H1 (cell line): Measurements from ENCODE around the gene ASPN. TPM values are rescaled to one million over a fixed set of nuclear protein-coding genes. Genes with fewer than 3 reads are reported as not detected.

Experiments used
- CTCF ChIA-PET: fragments of 300-600 bp; sonication (Branson Sonifier 250); formaldehyde crosslinking; loops from one replicate; lab custom pipeline; 2021; ENCODE audit not compliant: partially characterized antibody; lab: Charles Lee
- POLR2A ChIA-PET: fragments of 300-600 bp; sonication (Branson Sonifier 250); formaldehyde crosslinking; loops from one replicate; lab custom pipeline; 2021; ENCODE audit warnings: inconsistent platforms; ENCODE audit not compliant: partially characterized antibody; lab: Charles Lee
- DNase-seq, 2 experiments: peaks; one replicate each; pipeline versions ENCODE4 v3.0.0 to v3.0.0-alpha.2; 2010 to 2022; ENCODE audit warnings: low spot score in 2 of 2, low read depth in 1 of 2, mixed read lengths in 1 of 2
- FAIRE-seq: peaks from 2 replicates; lab custom pipeline; 2011; peaks lifted over from hg19 to GRCh38; lab: Jason Lieb, UNC
- H2AFZ ChIP-seq: 2 replicates; pipeline ENCODE4 v1.8.1; 2012; ENCODE audit warnings: low read length, inconsistent platforms
- H2AK5ac ChIP-seq: 2 replicates; pipeline ENCODE4 v1.6.1; 2013; ENCODE audit warnings: low read depth, low read length
- H2BK120ac ChIP-seq: replicated peaks from 2 replicates; pipeline ENCODE3; 2013; ENCODE audit warnings: low read depth, low read length, inconsistent platforms
- H2BK12ac ChIP-seq: 2 replicates; pipeline ENCODE4 v1.6.1; 2013; ENCODE audit warnings: low read depth, low read length
- H2BK15ac ChIP-seq: 2 replicates; pipeline ENCODE4 v1.6.1; 2013; ENCODE audit warnings: low read length
- H2BK20ac ChIP-seq: 2 replicates; pipeline ENCODE4 v1.6.1; 2013; ENCODE audit warnings: low read length
- H2BK5ac ChIP-seq: 2 replicates; pipeline ENCODE4 v1.6.1; 2013; ENCODE audit warnings: low read depth, low read length
- H3K14ac ChIP-seq: 2 replicates; pipeline ENCODE4 v1.6.1; 2013; ENCODE audit warnings: inconsistent platforms; ENCODE audit not compliant: insufficient read length
- H3K18ac ChIP-seq: 2 replicates; pipeline ENCODE4 v1.6.1; 2013; ENCODE audit warnings: low read length; ENCODE audit errors: extremely low read depth
- H3K23ac ChIP-seq: 2 replicates; pipeline ENCODE4 v1.6.1; 2013; ENCODE audit warnings: inconsistent platforms; ENCODE audit not compliant: insufficient read length
- H3K23me2 ChIP-seq: 2 replicates; pipeline ENCODE4 v1.6.1; 2013; ENCODE audit warnings: low read depth, low read length
- H3K27ac ChIP-seq: 2 replicates; pipeline ENCODE4 v1.6.1; 2011; ENCODE audit warnings: low read depth, low read length, inconsistent platforms
- H3K27me3 ChIP-seq, 4 experiments: replicated peaks in 1 of 4; 1 replicate in 1 of 4; 2 replicates in 3 of 4; pipeline versions ENCODE4 v1.6.1 to v1.8.1; 2011 to 2013; ENCODE audit warnings: low read length in 3 of 4, mild to moderate bottlenecking in 3 of 4, inconsistent platforms in 2 of 4, mixed read lengths in 2 of 4, moderate library complexity in 1 of 4; ENCODE audit not compliant: control insufficient read depth in 3 of 4, insufficient read depth in 3 of 4; ENCODE audit errors: extremely low read depth in 1 of 4
- H3K36me3 ChIP-seq, 4 experiments: 2 replicates each; pipeline versions ENCODE4 v1.6.1 to v1.8.1; 2011 to 2013; ENCODE audit warnings: mild to moderate bottlenecking in 4 of 4, low read length in 3 of 4, moderate library complexity in 2 of 4, control low read depth in 1 of 4, inconsistent platforms in 1 of 4; ENCODE audit not compliant: insufficient read depth in 4 of 4, control insufficient read depth in 2 of 4
- H3K4ac ChIP-seq: replicated peaks from 2 replicates; pipeline ENCODE3; 2013; ENCODE audit warnings: low read length, low read depth, mixed read lengths, inconsistent platforms; ENCODE audit not compliant: insufficient read length
- H3K4me1 ChIP-seq, 4 experiments: replicated peaks in 1 of 4; 1 replicate in 1 of 4; 2 replicates in 3 of 4; pipeline versions ENCODE4 v1.6.1 to v1.8.1; 2011 to 2013; ENCODE audit warnings: low read length in 3 of 4, inconsistent platforms in 2 of 4, mixed read lengths in 1 of 4; ENCODE audit not compliant: insufficient read depth in 4 of 4, control insufficient read depth in 3 of 4
- H3K4me2 ChIP-seq, 2 experiments: 2 replicates each; pipeline versions ENCODE4 v1.6.1 to v1.8.1; 2011 to 2013; ENCODE audit warnings: low read depth in 2 of 2, low read length in 2 of 2, control low read depth in 1 of 2, inconsistent platforms in 1 of 2, mild to moderate bottlenecking in 1 of 2; ENCODE audit not compliant: insufficient read depth in 1 of 2
- H3K4me3 ChIP-seq, 4 experiments: fragments of 200-600, 300-600 bp in 1 of 4; sonication (generic), shearing (Covaris generic), sonication (Bioruptor Twin) in 1 of 4; 2 replicates each; pipeline versions ENCODE4 v1.5.1 to v1.8.1; 2011 to 2016; ENCODE audit warnings: low read length in 4 of 4, low read depth in 3 of 4, control low read depth in 2 of 4, inconsistent platforms in 2 of 4, mild to moderate bottlenecking in 2 of 4, mixed read lengths in 1 of 4, moderate library complexity in 1 of 4; ENCODE audit not compliant: insufficient read depth in 2 of 4; ENCODE audit errors: extremely low read depth in 1 of 4
- H3K56ac ChIP-seq: replicated peaks from 2 replicates; pipeline ENCODE3; 2013; ENCODE audit warnings: low read depth, mild to moderate bottlenecking, mixed read lengths, low read length, inconsistent platforms; ENCODE audit not compliant: insufficient read length
- H3K79me1 ChIP-seq: 2 replicates; pipeline ENCODE4 v1.6.1; 2013; ENCODE audit warnings: low read depth, low read length, control low read depth
- H3K79me2 ChIP-seq, 2 experiments: 2 replicates each; pipeline versions ENCODE4 v1.6.1 to v1.8.1; 2012 to 2013; ENCODE audit warnings: low read length in 2 of 2, mild to moderate bottlenecking in 2 of 2, inconsistent platforms in 1 of 2; ENCODE audit not compliant: insufficient read depth in 2 of 2, control insufficient read depth in 1 of 2
- H3K9ac ChIP-seq, 4 experiments: replicated peaks in 1 of 4; 1 replicate in 1 of 4; 2 replicates in 3 of 4; pipeline versions ENCODE4 v1.6.1 to v1.8.1; 2011 to 2013; ENCODE audit warnings: low read depth in 3 of 4, low read length in 3 of 4, control low read depth in 2 of 4, mild to moderate bottlenecking in 2 of 4, moderate library complexity in 2 of 4, inconsistent platforms in 1 of 4; ENCODE audit errors: extremely low read depth in 1 of 4
- H3K9me3 ChIP-seq, 2 experiments: 2 replicates each; pipeline versions ENCODE4 v1.6.1 to v1.8.1; 2012 to 2013; ENCODE audit warnings: mild to moderate bottlenecking in 2 of 2, moderate library complexity in 2 of 2, control low read depth in 1 of 2, inconsistent platforms in 1 of 2, low read depth in 1 of 2, low read length in 1 of 2, mixed read lengths in 1 of 2; ENCODE audit not compliant: insufficient read depth in 2 of 2
- H4K20me1 ChIP-seq, 2 experiments: replicated peaks in 1 of 2; 2 replicates each; pipeline versions ENCODE3 to v1.8.1; 2011 to 2013; ENCODE audit warnings: inconsistent platforms in 2 of 2, low read length in 2 of 2, mild to moderate bottlenecking in 1 of 2; ENCODE audit not compliant: insufficient read depth in 2 of 2, control insufficient read depth in 1 of 2
- H4K5ac ChIP-seq: 2 replicates; pipeline ENCODE4 v1.6.1; 2013; ENCODE audit warnings: low read length, low read depth, mixed read lengths, inconsistent platforms; ENCODE audit not compliant: insufficient read length
- H4K8ac ChIP-seq: 2 replicates; pipeline ENCODE4 v1.8.0; 2013; ENCODE audit warnings: mild to moderate bottlenecking, moderate library complexity, low read length, inconsistent platforms; ENCODE audit not compliant: insufficient read depth; ENCODE audit errors: extremely low read depth
- H4K91ac ChIP-seq: replicated peaks from 2 replicates; pipeline ENCODE3; 2013; ENCODE audit warnings: low read length, mixed read lengths, inconsistent platforms; ENCODE audit not compliant: insufficient read length
- CEBPB ChIP-seq: IDR thresholded peaks from 2 replicates; pipeline ENCODE4 v1.6.1; 2012; ENCODE audit warnings: low read depth, low read length
- GTF2F1 ChIP-seq: IDR thresholded peaks from 2 replicates; pipeline ENCODE4 v1.6.1; 2012; ENCODE audit warnings: low read depth, low read length, improper control_type of control experiment, borderline replicate concordance
- JUN ChIP-seq: IDR thresholded peaks from 2 replicates; pipeline ENCODE4 v1.6.1; 2011; ENCODE audit warnings: low read depth, mild to moderate bottlenecking, improper control_type of control experiment, low read length
- KDM4A ChIP-seq: IDR thresholded peaks from one replicate; pipeline ENCODE4 v1.7.1; 2012; ENCODE audit warnings: low read depth, mild to moderate bottlenecking, moderate library complexity, low read length, inconsistent platforms; ENCODE audit not compliant: severe bottlenecking
- PHF8 ChIP-seq: fragments of 200-600 bp; sonication (generic); conservative IDR thresholded peaks from 2 replicates; pipeline ENCODE4 v1.7.1; 2012; ENCODE audit warnings: low read depth, mild to moderate bottlenecking, inconsistent platforms, low read length, moderate library complexity
- POU5F1 ChIP-seq: IDR thresholded peaks from 2 replicates; pipeline ENCODE4 v1.6.1; 2011; ENCODE audit warnings: low read depth, mild to moderate bottlenecking, low read length, moderate library complexity
- RNF2 ChIP-seq: fragments of 200-900, 300-1000 bp; sonication (generic); IDR thresholded peaks from 2 replicates; pipeline ENCODE4 v1.7.1; 2016; ENCODE audit warnings: borderline replicate concordance, low read depth, mild to moderate bottlenecking, antibody characterized with exemption, low read length; ENCODE audit not compliant: poor library complexity, severe bottlenecking; ENCODE audit errors: missing control alignments
- SAP30 ChIP-seq: fragments of 300-600 bp; sonication (generic); IDR thresholded peaks from 2 replicates; pipeline ENCODE4 v1.7.1; 2012; ENCODE audit warnings: low read length, moderate library complexity, mild to moderate bottlenecking, inconsistent platforms; ENCODE audit not compliant: insufficient read depth, insufficient replicate concordance
- SIN3A ChIP-seq, 2 experiments: IDR thresholded peaks in 1 of 2; conservative IDR thresholded peaks in 1 of 2; 2 replicates each; pipeline ENCODE4 v1.6.1; 2011 to 2012; ENCODE audit warnings: low read length in 2 of 2, improper control_type of control experiment in 1 of 2, low read depth in 1 of 2, mild to moderate bottlenecking in 1 of 2
- SUZ12 ChIP-seq: fragments of 200-600 bp; sonication (generic); IDR thresholded peaks from 2 replicates; pipeline ENCODE4 v1.6.1; 2012; ENCODE audit warnings: mild to moderate bottlenecking, inconsistent platforms, low read length, moderate library complexity, mixed read lengths
- ZNF274 ChIP-seq: IDR thresholded peaks from 2 replicates; pipeline ENCODE4 v1.7.0; 2012; ENCODE audit warnings: low read length, borderline replicate concordance; ENCODE audit errors: extremely low read depth
- WGBS, 2 experiments: shearing (Covaris generic) in 1 of 2; methylation state at CpG; one replicate each; pipeline versions ENCODE4 v1.1.6 to v1.1.7; 2013 to 2015; ENCODE audit warnings: low lambda C conversion rate in 2 of 2, mixed read lengths in 2 of 2, inconsistent platforms in 1 of 2, low coverage in 1 of 2, missing lambda C conversion rate in 1 of 2; ENCODE audit not compliant: insufficient replicate concordance in 2 of 2, insufficient coverage in 1 of 2, insufficient read length in 1 of 2; ENCODE audit errors: extremely low coverage in 1 of 2, missing lambda C conversion rate in 1 of 2; 5-methylcytosine and 5-hydroxymethylcytosine counted together
- polyA plus RNA-seq, 7 experiments: library from polyadenylated mRNA; depleted of rRNA in 3 of 7; stranded (reverse) in 5 of 7; unstranded in 2 of 7; fragments of >200 nt in 5 of 7; fragments of 200-250 nt in 2 of 7; gene quantifications; 1 replicate in 5 of 7; 2 replicates in 1 of 7; 4 replicates in 1 of 7; pipeline versions ENCODE4 v1.2.1 to v1.2.3, GENCODE V29; 2011 to 2013; ENCODE audit warnings: missing spikeins in 2 of 7, mixed read lengths in 2 of 7
- total RNA-seq: library from RNA; stranded (reverse); fragmentation: NEBNext Ultra II Directional; extraction: Animal tissue kit (Norgen Biotek cat#: 25700); gene quantifications from 2 replicates; pipeline ENCODE4 v1.2.1, GENCODE V29; 2021

ASPN gene
- total and polyA plus RNA-seq, 2 of the 8 experiments (the other 6 are each of a cell fraction or from before 2014, with no cell fraction given): not detected

GRCh38 chr9:92426501-92427145 is 55.7 kb downstream of the ASPN start:
- Histone ChIP-seq H2AFZ (no peak overlapping the region), H3K79me1 (no peaks in the 10 kb centered on the region), H3K23me2 (no peaks in the 10 kb centered on the region), H2AK5ac (no peak overlapping the region), H2BK20ac (no peak overlapping the region), H3K27ac (no peak overlapping the region), H2BK120ac (no peak overlapping the region), H3K18ac (no peak overlapping the region), H3K79me2 (no peaks in the 10 kb centered on the region), H2BK15ac (no peak overlapping the region), H2BK12ac (no peak overlapping the region), H3K36me3 (no peaks in the 10 kb centered on the region), H3K27me3 (no peaks in the 10 kb centered on the region), H4K91ac (no peak overlapping the region), H3K56ac (no peak overlapping the region), H3K4ac (no peak overlapping the region), H3K9me3 (no peaks in the 10 kb centered on the region), H4K20me1 (no peaks in the 10 kb centered on the region), H3K9ac (no peak overlapping the region), H3K4me2 (no peak overlapping the region), H3K4me3 (no peak overlapping the region), H3K23ac (no peak overlapping the region), H4K5ac (no peak overlapping the region), H3K14ac (no peak overlapping the region), H3K4me1 (no peaks in the 10 kb centered on the region), H2BK5ac (no peak overlapping the region), H4K8ac (no peak overlapping the region)
- FAIRE-seq: no peak
- WGBS, 2 experiments: 96% methylated on average over 5 of the region's 5 CpGs; no CpG with 5 or more reads in 1 of the 2 experiments
- ChIA-PET POLR2A (no interaction called here), CTCF (no interaction called here)
- no peak for DNase-seq
- TF ChIP-seq CEBPB (no peak), ZNF274 (no peak), JUN (no peak), PHF8 (no peak), KDM4A (no peak), GTF2F1 (no peak), POU5F1 (no peak), RNF2 (no peak), SAP30 (no peak), SUZ12 (no peak), SIN3A (conservative IDR thresholded peaks at IDR 0.05 in 1 of 2, IDR thresholded peaks at IDR 0.05 in 1 of 2; ENCODE audit: low read depth in 1 of 2, low read length in 2 of 2) (no peak)
